ENCODE data around the gene YEATS2.
A peak's percentile ranks its signal among the peaks of the same experiment; 100 is the strongest.

Gene YEATS2

DNA sequence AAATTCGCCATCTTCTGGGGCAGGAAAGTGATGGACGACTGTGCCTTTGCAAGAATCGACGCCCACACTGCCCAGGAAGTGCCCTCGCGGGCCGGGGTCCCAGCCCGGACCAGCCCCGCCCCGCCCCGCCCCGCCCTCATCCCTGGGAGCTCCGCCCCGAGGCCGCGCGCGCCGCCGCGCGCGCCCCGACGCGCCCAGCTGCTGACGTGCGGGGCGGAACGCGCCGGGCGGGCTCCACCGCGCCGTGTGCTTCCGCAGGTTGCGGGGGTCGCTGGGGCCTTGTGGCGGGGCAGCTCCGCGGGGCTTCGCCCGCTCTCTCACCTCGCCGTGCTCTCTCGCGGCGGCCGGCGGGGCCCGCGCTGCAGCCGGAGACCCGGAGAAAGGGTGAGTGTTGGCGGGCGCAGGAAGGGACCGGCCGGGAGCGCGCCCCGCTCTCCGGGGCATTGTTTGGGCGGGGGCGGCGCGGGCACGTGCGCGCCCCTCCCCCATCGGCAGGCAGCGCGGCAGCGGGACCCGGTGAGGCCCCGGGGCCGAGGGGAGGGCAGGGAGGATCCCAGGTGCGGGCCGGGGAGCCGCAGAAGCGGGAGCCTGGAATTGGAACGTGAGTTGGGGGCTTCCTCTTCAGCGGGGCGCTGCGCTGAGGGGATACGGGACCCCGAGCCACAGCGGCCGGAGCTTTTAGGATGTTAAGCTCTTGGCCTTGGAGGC, at the start of gene YEATS2:
Gene YEATS2 (plus strand): TSS at position 188 of the 708 bp plus-strand sequence. CDS start 17,366 bp downstream, outside the sequence.
- ChIA-PET CTCF (interaction anchor here (1.0 kb wide), 1 partner anchor 64 kb away, joined by 3 read pairs; no protein-coding TSS in a partner anchor), POLR2A (interaction anchor here (0.7 to 1.1 kb wide), 4 partner anchors 11 to 864 kb away, joined by 3 to 6 read pairs (median 4); partner anchors contain the start of gene EPHB3)
- TF ChIP-seq LEF1 (IDR thresholded peaks at IDR 0.05; ENCODE audit: borderline replicate concordance) = peak; percentile 45; the same call in 1 of the 2 replicates
- no peak for TF ChIP-seq SP1 (IDR thresholded peaks at IDR 0.05)
- TF ChIP-seq L3MBTL2 (conservative IDR thresholded peaks at IDR 0.05) = no peak
- no peak for TF ChIP-seq NFRKB (IDR thresholded peaks at IDR 0.05)
- no peak for TF ChIP-seq FOXA1 (IDR thresholded peaks at IDR 0.05)
- no peak for TF ChIP-seq HDGF (IDR thresholded peaks at IDR 0.05; ENCODE audit: borderline replicate concordance)
- TF ChIP-seq ARNT (IDR thresholded peaks at IDR 0.05) = no peak
- no peak for TF ChIP-seq TARDBP (IDR thresholded peaks at IDR 0.05)
- peak; percentile 83 for DNase-seq (ENCODE audit: extremely low spot score)

DNA sequence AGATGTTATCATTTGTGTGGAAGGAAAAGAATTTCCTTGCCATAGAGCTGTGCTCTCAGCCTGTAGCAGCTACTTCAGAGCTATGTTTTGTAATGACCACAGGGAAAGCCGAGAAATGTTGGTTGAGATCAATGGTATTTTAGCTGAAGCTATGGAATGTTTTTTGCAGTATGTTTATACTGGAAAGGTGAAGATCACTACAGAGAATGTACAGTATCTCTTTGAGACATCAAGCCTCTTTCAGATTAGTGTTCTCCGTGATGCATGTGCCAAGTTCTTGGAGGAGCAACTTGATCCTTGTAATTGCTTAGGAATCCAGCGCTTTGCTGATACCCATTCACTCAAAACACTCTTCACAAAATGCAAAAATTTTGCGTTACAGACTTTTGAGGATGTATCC, 47.0 kb upstream of the YEATS2 start:
- POLR2A ChIA-PET = no interaction called here

DNA sequence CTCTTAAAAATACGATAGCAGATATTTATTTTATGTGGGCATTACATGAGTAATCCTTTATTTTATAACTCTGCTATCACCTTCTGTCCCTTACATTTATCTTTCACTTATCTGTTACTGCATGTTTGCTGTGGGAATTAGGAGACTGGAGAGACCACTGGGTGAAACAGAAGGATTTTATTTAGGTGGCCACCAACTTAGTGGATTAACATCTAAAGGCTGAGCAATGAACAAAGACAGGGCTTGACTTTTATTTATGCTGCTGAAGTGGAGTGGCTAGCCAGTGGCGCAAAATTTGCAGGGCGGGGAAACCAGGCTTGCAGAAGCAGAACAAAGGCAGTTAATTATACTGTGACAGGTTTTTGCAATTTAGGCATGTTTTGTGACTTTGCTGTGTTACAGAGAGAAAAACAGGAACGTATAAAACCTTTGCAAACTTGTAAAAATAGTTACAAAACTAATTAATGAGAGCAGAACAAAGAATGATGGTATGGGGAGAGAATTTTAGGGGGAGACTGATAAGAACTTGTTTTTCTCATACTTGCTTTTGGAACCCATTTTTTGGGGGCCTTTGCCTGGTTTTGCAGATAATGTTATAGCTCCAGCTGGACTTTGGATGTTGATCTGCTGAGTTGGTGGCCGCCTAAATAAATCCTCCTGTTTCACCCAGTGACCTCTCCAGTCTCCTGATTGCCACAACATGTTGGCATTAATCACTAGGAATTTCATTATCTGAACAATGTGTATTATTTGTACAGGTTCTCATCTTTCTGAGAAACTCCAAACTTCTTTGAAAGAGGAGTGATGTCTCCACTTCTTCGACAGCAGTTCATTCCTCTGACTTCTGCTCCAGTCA, 44.2 kb upstream of the YEATS2 start:
- DNase-seq (ENCODE audit: extremely low spot score) = no peak
- TF ChIP-seq FOXA1 (IDR thresholded peaks at IDR 0.05) (no peak), FOXM1 (IDR thresholded peaks at IDR 0.05; ENCODE audit: borderline replicate concordance) (no peak), TARDBP (IDR thresholded peaks at IDR 0.05) (no peak), L3MBTL2 (conservative IDR thresholded peaks at IDR 0.05) (no peak), CTBP1 (IDR thresholded peaks at IDR 0.05; ENCODE audit: borderline replicate concordance) (no peak), ZNF384 (IDR thresholded peaks at IDR 0.05) (no peak), ARNT (IDR thresholded peaks at IDR 0.05) (no peak), LEF1 (IDR thresholded peaks at IDR 0.05; ENCODE audit: borderline replicate concordance) (no peak), ELF4 (IDR thresholded peaks at IDR 0.05) (no peak), BHLHE40 (IDR thresholded peaks at IDR 0.05; ENCODE audit: borderline replicate concordance) (no peak)
- ChIA-PET CTCF (no interaction called here), POLR2A (no interaction called here)

More for the DNA sequence above, 47.0 kb upstream of the YEATS2 start:
- CTCF ChIA-PET = no interaction called here
- TF ChIP-seq NFRKB (IDR thresholded peaks at IDR 0.05) = no peak
- TF ChIP-seq FOXK2 (IDR thresholded peaks at IDR 0.05) = no peak
- TF ChIP-seq SUZ12 (IDR thresholded peaks at IDR 0.05) = no peak
- no peak for TF ChIP-seq HDGF (IDR thresholded peaks at IDR 0.05; ENCODE audit: borderline replicate concordance)
- TF ChIP-seq SP1 (IDR thresholded peaks at IDR 0.05) = no peak
- TF ChIP-seq L3MBTL2 (conservative IDR thresholded peaks at IDR 0.05) = no peak
- DNase-seq (ENCODE audit: extremely low spot score) = no peak

DNA sequence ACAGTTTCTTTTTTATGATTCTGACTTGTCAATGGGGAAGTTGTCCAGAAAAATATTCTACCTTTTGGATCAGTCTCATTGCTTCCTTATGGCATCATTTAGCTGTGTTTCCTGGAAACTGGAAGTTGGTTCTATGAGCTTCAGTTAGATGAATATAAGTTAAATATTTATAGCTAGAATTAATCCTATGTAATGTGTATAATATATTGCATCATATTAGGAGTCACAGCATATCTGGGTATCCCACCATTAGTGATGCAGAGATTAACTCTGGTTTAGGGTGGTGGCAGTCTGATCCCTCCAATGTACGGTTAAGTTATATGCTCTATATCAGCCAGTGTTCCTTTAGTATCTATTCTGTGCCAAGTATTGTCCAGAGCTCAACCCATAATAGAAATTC, 42.9 kb upstream of the YEATS2 start:
- ChIA-PET CTCF (no interaction called here), POLR2A (no interaction called here)
- TF ChIP-seq HDGF (IDR thresholded peaks at IDR 0.05; ENCODE audit: borderline replicate concordance) (no peak), NFRKB (IDR thresholded peaks at IDR 0.05) (no peak)
- DNase-seq (ENCODE audit: extremely low spot score) = no peak

DNA sequence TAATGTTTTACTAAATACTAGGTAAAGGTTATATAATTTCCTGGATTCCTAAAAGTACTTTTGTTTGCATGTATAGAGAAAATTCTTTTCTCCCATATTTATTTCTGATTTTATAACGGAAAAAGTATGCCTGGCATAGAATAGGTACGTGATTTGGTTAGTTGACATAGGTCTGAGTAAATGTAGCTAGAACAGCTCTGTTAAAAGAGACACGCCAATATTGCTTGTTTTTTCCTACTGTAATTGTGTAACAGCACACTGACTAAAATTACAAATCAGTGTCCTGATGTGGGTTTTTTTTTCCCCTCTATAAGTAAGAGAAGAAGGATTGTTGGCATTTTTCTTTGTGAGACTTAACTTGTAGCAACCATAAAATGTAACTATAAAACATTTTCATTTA, 35.5 kb upstream of the YEATS2 start:
- no peak for DNase-seq (ENCODE audit: extremely low spot score)
- POLR2A ChIA-PET = interaction anchor here (0.6 kb wide), 1 partner anchor 1514 kb away, joined by 3 read pairs; no protein-coding TSS in a partner anchor
- TF ChIP-seq FOXA1 (IDR thresholded peaks at IDR 0.05) (no peak), SUZ12 (IDR thresholded peaks at IDR 0.05) (no peak), ARNT (IDR thresholded peaks at IDR 0.05) (no peak), LEF1 (IDR thresholded peaks at IDR 0.05; ENCODE audit: borderline replicate concordance) (no peak), ZNF384 (IDR thresholded peaks at IDR 0.05) (no peak)
- CTCF ChIA-PET = no interaction called here

DNA sequence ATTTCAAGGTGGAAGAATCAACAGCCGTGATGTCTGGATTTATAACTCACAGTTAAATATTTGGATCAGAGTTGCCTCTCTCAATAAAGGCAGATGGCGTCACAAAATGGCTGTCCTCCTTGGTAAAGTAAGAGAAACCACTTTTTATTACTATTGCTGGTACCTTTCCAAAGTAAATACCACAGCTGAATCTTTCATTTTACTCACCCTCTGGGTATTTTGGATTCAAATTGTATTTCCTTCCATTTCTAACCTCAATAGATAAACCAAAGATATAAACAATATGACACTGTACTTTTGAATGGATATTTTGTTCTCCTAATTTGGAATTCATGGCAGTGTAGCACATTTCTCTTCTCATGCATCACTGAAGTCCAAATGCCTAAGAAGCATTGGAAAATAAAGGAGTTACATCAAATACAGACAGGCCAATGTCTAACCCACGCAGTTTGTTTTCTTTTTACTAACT, 32.6 kb upstream of the YEATS2 start:
- POLR2A ChIA-PET = no interaction called here
- TF ChIP-seq SP1 (IDR thresholded peaks at IDR 0.05) = no peak
- TF ChIP-seq CTBP1 (IDR thresholded peaks at IDR 0.05; ENCODE audit: borderline replicate concordance) = no peak
- TF ChIP-seq, protein P1, sequence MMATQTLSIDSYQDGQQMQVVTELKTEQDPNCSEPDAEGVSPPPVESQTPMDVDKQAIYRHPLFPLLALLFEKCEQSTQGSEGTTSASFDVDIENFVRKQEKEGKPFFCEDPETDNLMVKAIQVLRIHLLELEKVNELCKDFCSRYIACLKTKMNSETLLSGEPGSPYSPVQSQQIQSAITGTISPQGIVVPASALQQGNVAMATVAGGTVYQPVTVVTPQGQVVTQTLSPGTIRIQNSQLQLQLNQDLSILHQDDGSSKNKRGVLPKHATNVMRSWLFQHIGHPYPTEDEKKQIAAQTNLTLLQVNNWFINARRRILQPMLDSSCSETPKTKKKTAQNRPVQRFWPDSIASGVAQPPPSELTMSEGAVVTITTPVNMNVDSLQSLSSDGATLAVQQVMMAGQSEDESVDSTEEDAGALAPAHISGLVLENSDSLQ (IDR thresholded peaks at IDR 0.05) = no peak
- TF ChIP-seq BHLHE40 (IDR thresholded peaks at IDR 0.05; ENCODE audit: borderline replicate concordance) = no peak
- no peak for TF ChIP-seq ARNT (IDR thresholded peaks at IDR 0.05)
- TF ChIP-seq SUZ12 (IDR thresholded peaks at IDR 0.05) = no peak
- no peak for TF ChIP-seq L3MBTL2 (conservative IDR thresholded peaks at IDR 0.05)
- no peak for TF ChIP-seq FOXA1 (IDR thresholded peaks at IDR 0.05)
- no peak for TF ChIP-seq FOXK2 (IDR thresholded peaks at IDR 0.05)
- no peak for TF ChIP-seq LEF1 (IDR thresholded peaks at IDR 0.05; ENCODE audit: borderline replicate concordance)
- no peak for TF ChIP-seq ZNF384 (IDR thresholded peaks at IDR 0.05)
- TF ChIP-seq FOXM1 (IDR thresholded peaks at IDR 0.05; ENCODE audit: borderline replicate concordance) = no peak
- TF ChIP-seq TARDBP (IDR thresholded peaks at IDR 0.05) = no peak
- TF ChIP-seq ELF4 (IDR thresholded peaks at IDR 0.05) = no peak
- TF ChIP-seq HDGF (IDR thresholded peaks at IDR 0.05; ENCODE audit: borderline replicate concordance) = no peak
- DNase-seq (ENCODE audit: extremely low spot score) = no peak
- CTCF ChIA-PET = no interaction called here

DNA sequence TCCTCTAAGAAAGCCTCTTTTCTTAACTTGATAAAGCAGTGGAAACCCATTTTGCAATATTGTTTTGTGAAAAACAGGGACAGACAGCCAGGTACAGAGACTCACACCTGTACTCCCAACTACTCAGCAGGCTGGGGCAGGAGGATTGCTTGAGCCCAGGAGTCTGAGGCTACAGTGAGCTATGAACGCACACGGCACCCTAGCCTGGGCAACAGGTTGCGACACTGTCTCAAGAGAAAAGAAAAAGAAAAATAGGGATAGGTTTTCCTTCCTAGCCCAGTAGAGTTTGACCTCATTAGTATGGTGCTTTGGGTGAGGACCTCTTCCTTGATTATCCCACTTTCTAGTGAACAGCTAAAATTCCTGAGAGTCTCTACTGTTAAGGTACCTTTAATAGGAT, 17.5 kb upstream of the YEATS2 start:
- TF ChIP-seq LEF1 (IDR thresholded peaks at IDR 0.05; ENCODE audit: borderline replicate concordance) (no peak), SP1 (IDR thresholded peaks at IDR 0.05) (no peak), HDGF (IDR thresholded peaks at IDR 0.05; ENCODE audit: borderline replicate concordance) (no peak), L3MBTL2 (conservative IDR thresholded peaks at IDR 0.05) (no peak), ELF4 (IDR thresholded peaks at IDR 0.05) (no peak), TARDBP (IDR thresholded peaks at IDR 0.05) (no peak), CTBP1 (IDR thresholded peaks at IDR 0.05; ENCODE audit: borderline replicate concordance) (no peak), FOXA1 (IDR thresholded peaks at IDR 0.05) (no peak), ZNF384 (IDR thresholded peaks at IDR 0.05) (no peak), BHLHE40 (IDR thresholded peaks at IDR 0.05; ENCODE audit: borderline replicate concordance) (no peak), NFRKB (IDR thresholded peaks at IDR 0.05) (no peak), ARNT (IDR thresholded peaks at IDR 0.05) (no peak), FOXM1 (IDR thresholded peaks at IDR 0.05; ENCODE audit: borderline replicate concordance) (no peak), FOXK2 (IDR thresholded peaks at IDR 0.05) (no peak)
- TF ChIP-seq, protein P1 (IDR thresholded peaks at IDR 0.05) = no peak
- ChIA-PET CTCF (no interaction called here), POLR2A (no interaction called here)
- DNase-seq (ENCODE audit: extremely low spot score) = no peak
